ENCODE results near the gene MICU1. TPM values are rescaled to one million over a fixed set of nuclear protein-coding genes. Genes with fewer than 3 reads are reported as not detected.

Gene MICU1
- total RNA-seq, 1 donor from 2014 or later = 29.2 TPM

DNA sequence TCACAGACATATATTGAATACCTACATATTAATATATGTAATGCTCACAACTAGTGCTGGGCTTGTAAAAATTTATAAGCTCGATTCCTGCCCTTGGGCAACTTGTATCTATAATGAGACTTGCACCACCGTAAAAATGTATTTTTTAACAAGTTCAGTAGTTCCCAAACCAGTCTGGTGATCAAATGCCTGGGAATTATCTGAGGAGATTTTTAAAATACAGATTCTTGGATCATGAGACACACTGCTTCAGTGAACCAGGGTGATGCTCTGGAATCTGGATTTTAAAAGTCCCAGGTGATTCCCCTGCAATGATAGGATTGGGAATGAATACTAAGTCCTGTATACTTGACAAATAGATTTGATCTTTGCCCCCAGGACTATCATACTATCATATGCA is 4.3 kb upstream of the MICU1 start:
- Histone ChIP-seq H3K9me3 (no peaks in the 10 kb centered on the region), H3K36me3 (no peaks in the 10 kb centered on the region), H3K27me3 (no peaks in the 10 kb centered on the region), H3K4me1 (peaks cover 2% of the 10 kb centered on the region), H3K4me3 (no peak overlapping the region), H3K27ac (no peak overlapping the region)
- intact Hi-C loops (cut with DNase I) = no loop called here
- TF ChIP-seq, protein P1, sequence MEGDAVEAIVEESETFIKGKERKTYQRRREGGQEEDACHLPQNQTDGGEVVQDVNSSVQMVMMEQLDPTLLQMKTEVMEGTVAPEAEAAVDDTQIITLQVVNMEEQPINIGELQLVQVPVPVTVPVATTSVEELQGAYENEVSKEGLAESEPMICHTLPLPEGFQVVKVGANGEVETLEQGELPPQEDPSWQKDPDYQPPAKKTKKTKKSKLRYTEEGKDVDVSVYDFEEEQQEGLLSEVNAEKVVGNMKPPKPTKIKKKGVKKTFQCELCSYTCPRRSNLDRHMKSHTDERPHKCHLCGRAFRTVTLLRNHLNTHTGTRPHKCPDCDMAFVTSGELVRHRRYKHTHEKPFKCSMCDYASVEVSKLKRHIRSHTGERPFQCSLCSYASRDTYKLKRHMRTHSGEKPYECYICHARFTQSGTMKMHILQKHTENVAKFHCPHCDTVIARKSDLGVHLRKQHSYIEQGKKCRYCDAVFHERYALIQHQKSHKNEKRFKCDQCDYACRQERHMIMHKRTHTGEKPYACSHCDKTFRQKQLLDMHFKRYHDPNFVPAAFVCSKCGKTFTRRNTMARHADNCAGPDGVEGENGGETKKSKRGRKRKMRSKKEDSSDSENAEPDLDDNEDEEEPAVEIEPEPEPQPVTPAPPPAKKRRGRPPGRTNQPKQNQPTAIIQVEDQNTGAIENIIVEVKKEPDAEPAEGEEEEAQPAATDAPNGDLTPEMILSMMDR (IDR thresholded peaks at IDR 0.05) = no peak
- TF ChIP-seq POLR2AphosphoS5 (IDR thresholded peaks at IDR 0.05; ENCODE audit: insufficient read depth in 1 of 2, low read depth in 1 of 2) (no peak), POLR2A (IDR thresholded peaks at IDR 0.05) (no peak)
- no peak for DNase-seq (ENCODE audit: extremely low spot score in 2 of 2)

DNA sequence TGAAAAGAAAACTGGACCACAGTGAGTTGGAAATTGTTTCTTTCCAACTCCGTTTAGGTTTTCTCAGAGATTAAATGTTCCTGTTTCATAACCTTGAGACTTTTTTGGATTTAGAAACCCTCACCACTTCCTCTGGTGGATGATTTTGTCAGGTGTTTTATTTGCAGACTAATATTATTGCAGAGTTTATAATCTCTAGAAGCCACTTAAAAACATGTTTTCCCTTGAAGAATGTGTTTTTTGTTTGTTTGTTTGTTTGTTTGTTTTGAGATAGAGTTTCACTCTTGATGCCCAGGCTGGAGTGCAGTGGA is 520 bp upstream of the MICU1 start:
- Histone ChIP-seq H3K36me3 (no peaks in the 10 kb centered on the region), H3K9me3 (no peaks in the 10 kb centered on the region), H3K27me3 (no peaks in the 10 kb centered on the region), H3K27ac (peak overlapping the region; percentile 63), H3K4me3 (peak overlapping the region; percentile 53 to 74), H3K4me1 (peaks cover 21% of the 10 kb centered on the region)
- no peak for TF ChIP-seq POLR2A (IDR thresholded peaks at IDR 0.05)
- TF ChIP-seq, protein P1 (IDR thresholded peaks at IDR 0.05) = no peak
- TF ChIP-seq POLR2AphosphoS5 (IDR thresholded peaks at IDR 0.05; ENCODE audit: insufficient read depth in 1 of 2, low read depth in 1 of 2) = no peak
- no peak for DNase-seq (ENCODE audit: extremely low spot score in 2 of 2)
- intact Hi-C loops (cut with DNase I) = no loop called here

DNA sequence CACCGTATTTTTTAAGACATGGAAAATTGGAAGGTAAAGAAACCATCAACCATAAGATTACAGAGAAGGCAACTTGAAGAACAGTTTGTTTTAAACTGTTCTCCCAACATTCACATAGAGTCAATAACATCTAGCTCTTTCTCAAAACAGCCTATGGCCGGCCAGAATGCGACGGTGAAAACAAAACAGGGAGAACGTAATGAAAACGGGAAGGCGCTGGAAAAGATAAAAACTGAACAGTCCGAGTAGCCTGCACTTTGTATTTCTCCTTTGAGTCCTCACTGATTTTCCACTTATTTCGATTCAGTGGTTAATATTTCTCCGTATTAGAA is 637 bp downstream of the MICU1 start:
- Histone ChIP-seq H3K27me3 (no peaks in the 10 kb centered on the region), H3K27ac (peak overlapping the region; percentile 84), H3K4me1 (peaks cover 21% of the 10 kb centered on the region), H3K4me3 (peak overlapping the region; percentile 53 to 74), H3K36me3 (no peaks in the 10 kb centered on the region), H3K9me3 (no peaks in the 10 kb centered on the region)
- DNase-seq (ENCODE audit: extremely low spot score in 2 of 2) = no peak
- intact Hi-C loops (cut with DNase I) = no loop called here
- TF ChIP-seq, protein P1 (IDR thresholded peaks at IDR 0.05) = no peak
- TF ChIP-seq POLR2A (IDR thresholded peaks at IDR 0.05) (no peak), POLR2AphosphoS5 (IDR thresholded peaks at IDR 0.05; ENCODE audit: insufficient read depth in 1 of 2, low read depth in 1 of 2) (no peak)

DNA sequence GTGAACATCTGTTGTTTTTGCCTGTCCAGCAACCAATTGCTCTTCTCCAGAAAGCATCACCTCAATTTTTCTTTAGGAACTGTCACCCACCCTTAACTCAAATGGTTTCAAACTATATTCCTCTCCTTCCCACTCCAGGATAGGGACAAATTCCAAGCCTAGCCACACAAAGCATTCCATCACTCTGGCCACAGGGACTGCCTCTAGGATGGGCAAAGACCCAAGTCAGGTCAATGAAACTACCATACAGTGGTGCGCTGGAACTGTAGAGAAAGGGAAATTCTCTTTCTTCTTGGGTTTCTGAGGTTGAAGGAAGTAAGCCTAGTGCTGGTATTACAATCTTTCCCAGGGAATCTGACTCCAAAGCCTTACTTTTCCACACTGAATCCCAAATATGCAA is 3.6 kb downstream of the MICU1 start:
- Histone ChIP-seq H3K27ac (no peak overlapping the region), H3K4me1 (peaks cover 21% of the 10 kb centered on the region), H3K9me3 (no peaks in the 10 kb centered on the region), H3K4me3 (no peak overlapping the region), H3K36me3 (no peaks in the 10 kb centered on the region), H3K27me3 (no peaks in the 10 kb centered on the region)
- intact Hi-C loops (cut with DNase I) = no loop called here
- TF ChIP-seq, protein P1 (IDR thresholded peaks at IDR 0.05) = no peak
- no peak for DNase-seq (ENCODE audit: extremely low spot score in 2 of 2)

DNA sequence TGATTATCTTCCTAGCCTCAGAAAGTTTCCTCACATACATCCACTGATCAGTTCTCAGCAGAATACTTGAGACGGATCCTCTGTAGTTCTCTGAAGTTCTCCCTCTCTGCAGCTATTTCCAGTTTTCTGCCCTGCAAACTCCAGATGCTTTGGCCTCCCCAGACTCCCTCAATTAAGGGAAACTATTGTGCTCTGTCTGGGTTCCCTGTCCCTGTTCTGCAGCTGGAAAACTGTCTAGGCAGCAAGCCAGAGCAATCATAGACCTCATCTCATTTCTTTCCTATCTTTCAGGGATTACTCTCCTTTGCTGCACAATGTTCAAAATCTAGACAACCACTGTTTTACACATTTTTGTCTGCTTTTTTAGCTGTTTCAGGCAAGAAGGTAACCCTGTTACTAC is 9.2 kb downstream of the MICU1 start:
- TF ChIP-seq POLR2A (IDR thresholded peaks at IDR 0.05) (no peak), POLR2AphosphoS5 (IDR thresholded peaks at IDR 0.05; ENCODE audit: insufficient read depth in 1 of 2, low read depth in 1 of 2) (no peak)
- TF ChIP-seq, protein P1 (IDR thresholded peaks at IDR 0.05) = no peak
- no peaks in the 10 kb centered on the region for H3K4me1 ChIP-seq
- no peak overlapping the region for H3K4me3 ChIP-seq
- H3K27me3 ChIP-seq = no peaks in the 10 kb centered on the region
- H3K36me3 ChIP-seq = no peaks in the 10 kb centered on the region
- no peaks in the 10 kb centered on the region for H3K9me3 ChIP-seq
- H3K27ac ChIP-seq = no peak overlapping the region
- intact Hi-C loops (cut with DNase I) = no loop called here
- DNase-seq (ENCODE audit: extremely low spot score in 2 of 2) = no peak
